ENCODE measurements around the gene HCN1.

The HCN1 gene

GRCh38 chr5:45622365-45622764 is 73.8 kb downstream of the HCN1 start:
- ATAC-seq = no peak
- TF ChIP-seq TOX (CRISPR knock-in tag; IDR thresholded peaks at IDR 0.05; ENCODE audit: borderline replicate concordance) (no peak), ZC3H10 (CRISPR knock-in tag; IDR thresholded peaks at IDR 0.05) (no peak), CSDC2 (CRISPR knock-in tag; IDR thresholded peaks at IDR 0.05) (no peak), ARNTL (CRISPR knock-in tag; IDR thresholded peaks at IDR 0.05; ENCODE audit: borderline replicate concordance, low read depth) (no peak), ZNF565 (CRISPR knock-in tag; conservative IDR thresholded peaks at IDR 0.05; ENCODE audit: low read depth) (no peak), ZNF8 (CRISPR knock-in tag; IDR thresholded peaks at IDR 0.05) (no peak), PATZ1 (CRISPR knock-in tag; IDR thresholded peaks at IDR 0.05; ENCODE audit: borderline replicate concordance) (no peak), CREB5 (CRISPR knock-in tag; IDR thresholded peaks at IDR 0.05; ENCODE audit: low read depth) (no peak), OSR1 (CRISPR knock-in tag; IDR thresholded peaks at IDR 0.05) (no peak), GLIS3 (CRISPR knock-in tag; IDR thresholded peaks at IDR 0.05) (no peak), ZFP3 (CRISPR knock-in tag; IDR thresholded peaks at IDR 0.05) (no peak), SNAI2 (CRISPR knock-in tag; IDR thresholded peaks at IDR 0.05) (no peak), ESRRG (CRISPR knock-in tag; IDR thresholded peaks at IDR 0.05) (no peak)

GRCh38 chr5:45617859-45618416 is 78.2 kb downstream of the HCN1 start:
- TF ChIP-seq SNAI2 (CRISPR knock-in tag; IDR thresholded peaks at IDR 0.05) (no peak), TOX (CRISPR knock-in tag; IDR thresholded peaks at IDR 0.05; ENCODE audit: borderline replicate concordance) (no peak), ZFP3 (CRISPR knock-in tag; IDR thresholded peaks at IDR 0.05) (no peak), ZC3H10 (CRISPR knock-in tag; IDR thresholded peaks at IDR 0.05) (no peak), ZNF8 (CRISPR knock-in tag; IDR thresholded peaks at IDR 0.05) (no peak), CSRNP3 (CRISPR knock-in tag; IDR thresholded peaks at IDR 0.05) (no peak), POU6F1 (CRISPR knock-in tag; IDR thresholded peaks at IDR 0.05; ENCODE audit: borderline replicate concordance, low read depth) (no peak), ZNF565 (CRISPR knock-in tag; conservative IDR thresholded peaks at IDR 0.05; ENCODE audit: low read depth) (no peak), TSHZ2 (CRISPR knock-in tag; IDR thresholded peaks at IDR 0.05) (no peak), BACH2 (CRISPR knock-in tag; IDR thresholded peaks at IDR 0.05; ENCODE audit: borderline replicate concordance) (no peak), ISL1 (CRISPR knock-in tag; IDR thresholded peaks at IDR 0.05) (no peak), TCF4 (CRISPR knock-in tag; IDR thresholded peaks at IDR 0.05; ENCODE audit: borderline replicate concordance) (no peak), ARNTL (CRISPR knock-in tag; IDR thresholded peaks at IDR 0.05; ENCODE audit: borderline replicate concordance, low read depth) (no peak), OSR1 (CRISPR knock-in tag; IDR thresholded peaks at IDR 0.05) (no peak), GLIS3 (CRISPR knock-in tag; IDR thresholded peaks at IDR 0.05) (no peak), PATZ1 (CRISPR knock-in tag; IDR thresholded peaks at IDR 0.05; ENCODE audit: borderline replicate concordance) (no peak)
- no peak for ATAC-seq
